CD14-positive monocyte (primary cell): Measurements from ENCODE around the gene GRHL1. TPM values are rescaled to one million over a fixed set of nuclear protein-coding genes. Genes with fewer than 3 reads are reported as not detected.

ENCODE experiments used
- DNase-seq, 3 donors: peaks; one replicate each; pipeline ENCODE4 v3.0.0-alpha.2; 2011 to 2022
- H2AFZ ChIP-seq: 2 replicates; pipeline ENCODE4 v1.6.0; 2012; ENCODE audit warnings: mild to moderate bottlenecking, low read depth, low read length, inconsistent platforms; ENCODE audit not compliant: insufficient read depth, poor library complexity, severe bottlenecking
- H3K27ac ChIP-seq, 2 donors: 1 replicate in 1 of 2; 2 replicates in 1 of 2; pipeline ENCODE4 v1.5.1; 2012 to 2013; ENCODE audit warnings: low read length in 2 of 2, control low read depth in 1 of 2, inconsistent platforms in 1 of 2, low read depth in 1 of 2, mild to moderate bottlenecking in 1 of 2
- H3K27me3 ChIP-seq, 2 donors: one replicate each; pipeline versions ENCODE4 v1.6.0 to v1.6.1; 2011 to 2013; ENCODE audit warnings: low read length in 2 of 2; ENCODE audit not compliant: control insufficient read depth in 2 of 2, insufficient read depth in 2 of 2
- H3K36me3 ChIP-seq, 2 donors: replicated peaks in 1 of 2; 1 replicate in 1 of 2; 2 replicates in 1 of 2; pipeline versions ENCODE4 v1.5.1 to v1.6.1; 2012 to 2013; ENCODE audit warnings: low read length in 2 of 2, control low read depth in 1 of 2, inconsistent platforms in 1 of 2, mild to moderate bottlenecking in 1 of 2; ENCODE audit not compliant: insufficient read depth in 2 of 2, control insufficient read depth in 1 of 2
- H3K4me1 ChIP-seq, 2 donors: 1 replicate in 1 of 2; 2 replicates in 1 of 2; pipeline versions ENCODE4 v1.5.1 to v1.6.1; 2012 to 2013; ENCODE audit warnings: low read length in 2 of 2, control low read depth in 1 of 2, inconsistent platforms in 1 of 2, mild to moderate bottlenecking in 1 of 2, moderate library complexity in 1 of 2; ENCODE audit not compliant: insufficient read depth in 2 of 2, control insufficient read depth in 1 of 2
- H3K4me2 ChIP-seq: replicated peaks from 2 replicates; pipeline ENCODE3; 2012; ENCODE audit warnings: low read length, moderate library complexity, mild to moderate bottlenecking; ENCODE audit not compliant: poor library complexity, severe bottlenecking; ENCODE audit errors: extremely low read depth
- H3K4me3 ChIP-seq, 3 experiments: fragments of 200-600 bp in 1 of 3; sonication (generic) in 1 of 3; replicated peaks in 1 of 3; 1 replicate in 2 of 3; 2 replicates in 1 of 3; pipeline ENCODE4 v1.5.1; 2011 to 2013; ENCODE audit warnings: low read length in 3 of 3, mild to moderate bottlenecking in 3 of 3, control low read depth in 2 of 3, low read depth in 2 of 3, inconsistent platforms in 1 of 3, moderate library complexity in 1 of 3
- H3K79me2 ChIP-seq: 2 replicates; pipeline ENCODE4 v1.6.0; 2012; ENCODE audit warnings: mild to moderate bottlenecking, control low read depth, inconsistent platforms, low read length, moderate library complexity; ENCODE audit not compliant: insufficient read depth
- H3K9ac ChIP-seq: 2 replicates; pipeline ENCODE4 v1.6.0; 2017; ENCODE audit warnings: low read length, mild to moderate bottlenecking; ENCODE audit not compliant: insufficient read depth, poor library complexity, severe bottlenecking
- H3K9me3 ChIP-seq, 2 donors: replicated peaks in 1 of 2; 1 replicate in 1 of 2; 2 replicates in 1 of 2; pipeline versions ENCODE4 v1.5.1 to v1.6.1; 2012 to 2013; ENCODE audit warnings: low read length in 2 of 2, control low read depth in 1 of 2; ENCODE audit not compliant: control insufficient read depth in 1 of 2, insufficient read depth in 1 of 2
- H4K20me1 ChIP-seq: 2 replicates; pipeline ENCODE4 v1.6.0; 2012; ENCODE audit warnings: mild to moderate bottlenecking, low read length, control low read depth, moderate library complexity; ENCODE audit not compliant: insufficient read depth
- H3K27ac Mint-ChIP-seq, 7 donors: one replicate each; pipeline ENCODE4 v1.8.0; 2020; ENCODE audit warnings: mild to moderate bottlenecking in 7 of 7, mixed read lengths in 7 of 7, moderate library complexity in 6 of 7, inconsistent platforms in 2 of 7
- H3K27me3 Mint-ChIP-seq, 3 donors: one replicate each; pipeline ENCODE4 v1.8.0; 2021 to 2022; ENCODE audit warnings: low read depth in 3 of 3, mild to moderate bottlenecking in 3 of 3, mixed read lengths in 3 of 3, moderate library complexity in 3 of 3, inconsistent platforms in 1 of 3
- H3K36me3 Mint-ChIP-seq, 2 donors: one replicate each; pipeline ENCODE4 v1.8.0; 2020; ENCODE audit warnings: mixed read lengths in 2 of 2, inconsistent platforms in 1 of 2, mild to moderate bottlenecking in 1 of 2
- H3K4me1 Mint-ChIP-seq: one replicate; pipeline ENCODE4 v1.8.0; 2020; ENCODE audit warnings: mild to moderate bottlenecking, mixed read lengths
- H3K4me3 Mint-ChIP-seq, 2 donors: one replicate each; pipeline ENCODE4 v1.8.0; 2020; ENCODE audit warnings: mild to moderate bottlenecking in 2 of 2, mixed read lengths in 2 of 2, moderate library complexity in 1 of 2
- H3K9me3 Mint-ChIP-seq, 7 donors: one replicate each; pipeline ENCODE4 v1.8.0; 2020 to 2022; ENCODE audit warnings: mixed read lengths in 7 of 7, mild to moderate bottlenecking in 6 of 7, moderate library complexity in 6 of 7, inconsistent platforms in 2 of 7
- WGBS: methylation state at CpG from one replicate; pipeline ENCODE4 v1.1.5; 2013; ENCODE audit warnings: missing lambda C conversion rate; ENCODE audit not compliant: insufficient coverage; 5-methylcytosine and 5-hydroxymethylcytosine counted together
- intact Hi-C, 2 donors: fragments of 100-400 bp; cut with micrococcal nuclease; formaldehyde crosslinking; loops; one replicate each; pipeline versions ENCODE4 v1.15.0 to v1.15.1; 2023
- polyA plus RNA-seq, 3 donors: library from polyadenylated mRNA; depleted of rRNA in 1 of 3; unstranded in 2 of 3; stranded (reverse) in 1 of 3; fragments of 300-500 nt in 2 of 3; fragments of >200 nt in 1 of 3; fragmentation: Illumina TruSeq in 2 of 3; gene quantifications; 1 replicate in 2 of 3; 2 replicates in 1 of 3; pipeline ENCODE4 v1.2.3, GENCODE V29; 2012 to 2021
- TF ChIP-seq, protein P1 (sequence below): fragments of 200-600 bp; IDR thresholded peaks from one replicate; pipeline ENCODE4 v1.8.0; 2022; ENCODE audit warnings: antibody characterized with exemption, mild to moderate bottlenecking

Gene GRHL1
- polyA plus RNA-seq, 3 donors = 0.08 TPM; not detected in 2

DNA sequence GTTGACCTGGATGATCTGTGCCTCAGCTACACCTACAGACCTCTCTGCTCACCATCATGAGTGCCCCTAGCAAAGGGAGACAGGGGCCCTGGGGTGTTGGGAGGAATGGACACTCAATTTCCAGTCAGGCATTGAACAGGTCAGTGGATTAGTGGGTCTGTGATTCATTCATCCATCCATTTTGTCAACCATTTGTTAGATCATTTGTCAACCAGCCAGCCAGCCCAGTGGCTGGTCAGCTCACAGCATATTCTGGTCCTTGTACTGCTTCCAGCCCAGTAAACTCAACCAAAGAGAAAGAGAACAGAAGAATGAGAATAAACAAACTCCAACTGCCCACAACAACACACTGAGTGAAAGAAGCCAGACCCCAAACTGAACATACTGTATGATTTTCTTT is 87.2 kb downstream of the GRHL1 start:
- Histone ChIP-seq H3K4me3 (no peak overlapping the region), H3K4me2 (no peak overlapping the region), H3K9me3 (no peaks in the 10 kb centered on the region), H2AFZ (no peak overlapping the region), H3K79me2 (no peaks in the 10 kb centered on the region), H3K27me3 (no peaks in the 10 kb centered on the region), H3K27ac (no peak overlapping the region), H3K4me1 (peaks cover 52 to 58% of the 10 kb centered on the region in 2 donors), H4K20me1 (no peaks in the 10 kb centered on the region), H3K9ac (no peak overlapping the region), H3K36me3 (no peaks in the 10 kb centered on the region)
- intact Hi-C loops = no loop called here
- Mint-ChIP-seq H3K36me3 (peaks cover 27 to 31% of the 10 kb centered on the region in 2 donors), H3K4me3 (no peak overlapping the region), H3K27me3 (peaks cover 2 to 28% (median 11%) of the 10 kb centered on the region in 3 donors), H3K9me3 (peaks cover 0 to 6% (median 0%) of the 10 kb centered on the region in 7 donors), H3K27ac (peak overlapping the region in 2 of 7 donors; percentile 21 to 23), H3K4me1 (peaks cover 68% of the 10 kb centered on the region)
- DNase-seq = no peak
- TF ChIP-seq, protein P1, sequence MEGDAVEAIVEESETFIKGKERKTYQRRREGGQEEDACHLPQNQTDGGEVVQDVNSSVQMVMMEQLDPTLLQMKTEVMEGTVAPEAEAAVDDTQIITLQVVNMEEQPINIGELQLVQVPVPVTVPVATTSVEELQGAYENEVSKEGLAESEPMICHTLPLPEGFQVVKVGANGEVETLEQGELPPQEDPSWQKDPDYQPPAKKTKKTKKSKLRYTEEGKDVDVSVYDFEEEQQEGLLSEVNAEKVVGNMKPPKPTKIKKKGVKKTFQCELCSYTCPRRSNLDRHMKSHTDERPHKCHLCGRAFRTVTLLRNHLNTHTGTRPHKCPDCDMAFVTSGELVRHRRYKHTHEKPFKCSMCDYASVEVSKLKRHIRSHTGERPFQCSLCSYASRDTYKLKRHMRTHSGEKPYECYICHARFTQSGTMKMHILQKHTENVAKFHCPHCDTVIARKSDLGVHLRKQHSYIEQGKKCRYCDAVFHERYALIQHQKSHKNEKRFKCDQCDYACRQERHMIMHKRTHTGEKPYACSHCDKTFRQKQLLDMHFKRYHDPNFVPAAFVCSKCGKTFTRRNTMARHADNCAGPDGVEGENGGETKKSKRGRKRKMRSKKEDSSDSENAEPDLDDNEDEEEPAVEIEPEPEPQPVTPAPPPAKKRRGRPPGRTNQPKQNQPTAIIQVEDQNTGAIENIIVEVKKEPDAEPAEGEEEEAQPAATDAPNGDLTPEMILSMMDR = no peak

- Histone ChIP-seq H3K4me1 (peaks cover 48 to 55% of the 10 kb centered on the region in 2 donors), H3K4me2 (no peak overlapping the region), H2AFZ (no peak overlapping the region), H3K79me2 (peaks cover 6% of the 10 kb centered on the region), H4K20me1 (peaks cover 8% of the 10 kb centered on the region), H3K4me3 (no peak overlapping the region), H3K27ac (no peak overlapping the region), H3K9me3 (no peaks in the 10 kb centered on the region), H3K9ac (no peak overlapping the region), H3K27me3 (no peaks in the 10 kb centered on the region), H3K36me3 (no peaks in the 10 kb centered on the region)
- Mint-ChIP-seq H3K36me3 (peaks cover 27 to 31% of the 10 kb centered on the region in 2 donors), H3K27ac (peak overlapping the region in 1 of 7 donors; percentile 11), H3K27me3 (peaks cover 2 to 28% (median 11%) of the 10 kb centered on the region in 3 donors), H3K4me3 (no peak overlapping the region), H3K4me1 (peaks cover 65% of the 10 kb centered on the region), H3K9me3 (peaks cover 0 to 5% (median 0%) of the 10 kb centered on the region in 7 donors)
- TF ChIP-seq, protein P1 = no peak
- no peak for DNase-seq
- intact Hi-C loops = loop anchor here (10.0 kb wide), 2 partner anchors 225 to 485 kb away; partner anchors contain the start of gene ADAM17 (in 1 of the 2)
- 95% methylated on average over 13 of the region's 16 CpGs for WGBS
Observed at GRCh38 chr2:10039658-10040410, 88.3 kb downstream of the GRHL1 start.
